ENCODE data around the gene CPNE6. TPM values are rescaled to one million over a fixed set of nuclear protein-coding genes. Genes with fewer than 3 reads are reported as not detected.

CPNE6 gene
- total and polyA plus RNA-seq, 2 of the 13 experiments (the other 11 are each of a cell fraction or from before 2014, with no cell fraction given) = not detected

- TF ChIP-seq, protein P1, sequence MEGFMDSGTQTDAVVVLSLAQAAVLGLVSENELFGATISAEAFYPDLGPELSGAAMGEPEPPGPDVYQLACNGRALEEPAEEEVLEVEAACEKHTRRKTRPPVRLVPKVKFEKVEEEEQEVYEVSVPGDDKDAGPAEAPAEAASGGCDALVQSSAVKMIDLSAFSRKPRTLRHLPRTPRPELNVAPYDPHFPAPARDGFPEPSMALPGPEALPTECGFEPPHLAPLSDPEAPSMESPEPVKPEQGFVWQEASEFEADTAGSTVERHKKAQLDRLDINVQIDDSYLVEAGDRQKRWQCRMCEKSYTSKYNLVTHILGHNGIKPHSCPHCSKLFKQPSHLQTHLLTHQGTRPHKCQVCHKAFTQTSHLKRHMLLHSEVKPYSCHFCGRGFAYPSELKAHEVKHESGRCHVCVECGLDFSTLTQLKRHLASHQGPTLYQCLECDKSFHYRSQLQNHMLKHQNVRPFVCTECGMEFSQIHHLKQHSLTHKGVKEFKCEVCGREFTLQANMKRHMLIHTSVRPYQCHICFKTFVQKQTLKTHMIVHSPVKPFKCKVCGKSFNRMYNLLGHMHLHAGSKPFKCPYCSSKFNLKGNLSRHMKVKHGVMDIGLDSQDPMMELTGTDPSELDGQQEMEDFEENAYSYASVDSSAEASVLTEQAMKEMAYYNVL (CRISPR knock-in tag; IDR thresholded peaks at IDR 0.05; ENCODE audit: borderline replicate concordance) = peak; percentile 58; the same call in 1 of the 2 replicates
- TF ChIP-seq KMT2A (CRISPR knock-in tag; IDR thresholded peaks at IDR 0.05) = peak; percentile 79
- TF ChIP-seq, protein P2, sequence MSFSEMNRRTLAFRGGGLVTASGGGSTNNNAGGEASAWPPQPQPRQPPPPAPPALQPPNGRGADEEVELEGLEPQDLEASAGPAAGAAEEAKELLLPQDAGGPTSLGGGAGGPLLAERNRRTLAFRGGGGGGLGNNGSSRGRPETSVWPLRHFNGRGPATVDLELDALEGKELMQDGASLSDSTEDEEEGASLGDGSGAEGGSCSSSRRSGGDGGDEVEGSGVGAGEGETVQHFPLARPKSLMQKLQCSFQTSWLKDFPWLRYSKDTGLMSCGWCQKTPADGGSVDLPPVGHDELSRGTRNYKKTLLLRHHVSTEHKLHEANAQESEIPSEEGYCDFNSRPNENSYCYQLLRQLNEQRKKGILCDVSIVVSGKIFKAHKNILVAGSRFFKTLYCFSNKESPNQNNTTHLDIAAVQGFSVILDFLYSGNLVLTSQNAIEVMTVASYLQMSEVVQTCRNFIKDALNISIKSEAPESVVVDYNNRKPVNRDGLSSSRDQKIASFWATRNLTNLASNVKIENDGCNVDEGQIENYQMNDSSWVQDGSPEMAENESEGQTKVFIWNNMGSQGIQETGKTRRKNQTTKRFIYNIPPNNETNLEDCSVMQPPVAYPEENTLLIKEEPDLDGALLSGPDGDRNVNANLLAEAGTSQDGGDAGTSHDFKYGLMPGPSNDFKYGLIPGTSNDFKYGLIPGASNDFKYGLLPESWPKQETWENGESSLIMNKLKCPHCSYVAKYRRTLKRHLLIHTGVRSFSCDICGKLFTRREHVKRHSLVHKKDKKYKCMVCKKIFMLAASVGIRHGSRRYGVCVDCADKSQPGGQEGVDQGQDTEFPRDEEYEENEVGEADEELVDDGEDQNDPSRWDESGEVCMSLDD (CRISPR knock-in tag; IDR thresholded peaks at IDR 0.05; ENCODE audit: borderline replicate concordance) = no peak
- peak; percentile 56; the same call in 1 of the 2 replicates for TF ChIP-seq THRA (CRISPR knock-in tag; IDR thresholded peaks at IDR 0.05; ENCODE audit: borderline replicate concordance)
- TF ChIP-seq E2F2 (CRISPR knock-in tag; IDR thresholded peaks at IDR 0.05; ENCODE audit: borderline replicate concordance) = peak; percentile 66; the same call in 1 of the 2 replicates
- TF ChIP-seq THAP7 (CRISPR knock-in tag; IDR thresholded peaks at IDR 0.05) = no peak; the same call in 1 of the 2 replicates
- no peak for TF ChIP-seq SKIL (CRISPR knock-in tag; IDR thresholded peaks at IDR 0.05; ENCODE audit: borderline replicate concordance)
- no peak for TF ChIP-seq ZNF556 (CRISPR knock-in tag; IDR thresholded peaks at IDR 0.05; ENCODE audit: borderline replicate concordance)
- no peak for TF ChIP-seq ZNF282 (IDR thresholded peaks at IDR 0.05; ENCODE audit: partially characterized antibody)
- TF ChIP-seq MXI1 (IDR thresholded peaks at IDR 0.05; ENCODE audit: borderline replicate concordance, low read depth, low read length) = no peak; the same call in 2 of the 3 replicates
- TF ChIP-seq ZNF724P (CRISPR knock-in tag; IDR thresholded peaks at IDR 0.05; ENCODE audit: borderline replicate concordance) = peak; percentile 87
Measured at GRCh38 chr14:24080888-24081738, 9.8 kb downstream of the CPNE6 start (continued).

Measured in HepG2 (cell line).